Embryonic facial prominence (tissue), 1 donor: Measurements from ENCODE around the gene SSR2.
A peak's percentile ranks its signal among the peaks of the same experiment; 100 is the strongest.
"Not testable (repeated sequence)": the region's sequence is repeated elsewhere in the genome, so short reads cannot be mapped to it uniquely, and the experiment has no call there.

Experiments
- DNase-seq: peaks from one replicate; pipeline ENCODE4 v3.0.0-alpha.2; 2016; ENCODE audit errors: extremely low spot score

SSR2 gene

DNA sequence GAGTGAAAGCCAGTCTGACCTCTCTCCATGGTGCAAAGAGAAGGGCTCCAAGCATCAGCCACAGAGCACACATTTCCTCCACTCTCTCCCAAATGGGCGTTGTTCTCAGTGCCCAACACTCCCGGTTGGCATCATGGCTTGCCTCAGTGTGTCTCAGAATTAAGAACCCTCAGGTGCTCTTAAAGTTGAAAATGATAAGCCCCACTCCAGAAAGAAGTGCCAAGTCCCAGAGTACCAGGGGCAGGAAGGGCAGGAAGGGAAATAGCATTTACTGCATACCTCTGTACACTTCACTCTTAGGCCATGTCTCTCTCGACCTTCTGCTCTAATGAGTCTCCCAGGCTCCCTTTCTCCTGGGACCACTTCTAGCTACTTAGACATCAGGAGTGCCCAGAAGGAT is 27.2 kb downstream of the SSR2 start:
- no peak for DNase-seq

DNA sequence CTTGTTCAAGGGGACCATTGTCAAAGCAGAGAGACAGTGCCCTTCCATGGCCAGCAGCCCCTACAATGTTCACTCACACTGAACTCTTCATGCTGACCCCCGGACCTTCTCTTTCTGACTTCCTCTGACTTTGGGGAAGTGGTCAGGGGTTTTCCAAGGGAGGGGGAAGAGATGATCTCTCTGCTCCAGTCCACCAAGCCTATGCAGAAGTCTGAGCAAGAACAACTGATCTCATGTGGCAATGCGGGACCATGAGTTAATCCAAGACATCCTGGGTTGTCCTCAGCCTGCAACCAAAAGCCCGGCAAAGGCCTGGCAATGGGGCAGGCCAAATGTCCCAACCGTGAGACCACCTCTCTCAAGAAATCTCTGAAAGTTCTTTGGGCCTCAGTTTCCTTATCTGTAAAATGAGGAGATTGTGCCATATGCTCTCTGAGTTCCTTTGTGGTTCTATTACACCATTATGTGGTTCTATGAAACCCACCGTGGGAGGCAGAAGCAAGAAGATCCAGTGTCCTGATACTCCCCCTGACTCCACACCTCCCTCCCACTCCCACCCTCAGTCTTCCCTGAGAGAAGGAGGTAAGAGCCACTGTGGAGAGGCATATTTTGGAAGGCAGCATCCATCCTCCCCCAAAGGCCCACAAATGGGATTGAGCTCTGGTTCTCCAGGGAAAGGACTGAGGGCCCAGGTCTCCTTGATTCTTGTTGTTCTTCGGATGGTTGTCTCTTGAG is 30.6 kb downstream of the SSR2 start:
- DNase-seq, result no peak

- DNase-seq, result no peak
Observed at GRCh38 chr1:155989242-155990004, 31.3 kb downstream of the SSR2 start.

DNA sequence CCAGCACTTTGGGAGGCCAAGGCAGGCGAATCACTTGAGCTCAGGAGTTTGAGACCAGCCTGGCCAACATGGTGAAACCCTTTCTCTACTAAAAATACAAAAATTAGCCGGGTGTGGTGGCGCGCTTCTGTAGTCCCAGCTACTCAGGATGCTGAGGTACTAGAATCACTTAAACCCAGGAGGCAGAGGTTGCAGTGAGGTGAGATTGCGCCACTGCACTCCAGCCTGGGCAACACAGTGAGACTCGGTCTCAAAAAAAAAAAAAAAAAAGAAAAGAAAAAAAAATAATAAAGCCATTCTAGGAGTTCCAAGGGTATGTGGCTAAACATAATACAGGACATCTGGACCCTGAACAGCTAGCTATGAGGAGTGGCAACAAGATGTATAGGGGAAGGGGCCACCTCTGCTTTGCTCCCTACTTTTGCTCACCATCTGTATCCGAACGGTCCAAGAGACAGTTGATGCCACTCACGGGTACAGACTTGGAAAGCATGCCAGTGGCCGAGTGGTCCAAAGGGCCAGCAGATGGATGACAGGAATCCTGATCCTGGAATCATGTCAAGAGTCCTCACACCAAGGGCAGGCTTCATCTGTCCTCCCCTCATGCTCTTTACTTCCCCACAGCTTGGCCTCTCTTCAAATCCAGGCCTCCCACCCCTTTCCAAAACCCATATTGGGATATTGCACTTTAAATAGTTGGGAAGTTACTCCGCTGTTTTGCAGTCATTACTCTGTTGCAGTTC is 35.7 kb downstream of the SSR2 start:
- not testable (repeated sequence) for DNase-seq

DNA sequence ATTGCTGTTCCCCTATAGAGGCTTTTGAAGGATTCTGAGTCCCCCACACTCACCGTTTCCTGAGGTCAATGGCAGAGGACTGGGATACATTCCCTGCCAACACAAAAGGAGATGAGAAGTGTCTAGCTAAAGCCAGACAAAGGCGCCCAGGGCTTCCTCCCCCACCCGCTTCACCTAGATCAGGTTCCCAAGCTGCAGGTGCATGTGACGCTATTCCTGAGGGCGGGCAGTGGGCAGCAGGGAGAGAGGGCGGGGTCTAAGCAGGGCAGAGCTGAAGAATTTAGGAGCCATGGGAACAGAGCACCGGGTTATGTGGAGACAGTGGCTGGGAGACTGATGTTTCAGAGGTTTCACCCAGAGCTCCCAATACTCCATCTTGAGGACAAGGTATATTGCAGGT is 36.4 kb downstream of the SSR2 start:
- no peak for DNase-seq

- DNase-seq, result no peak
Observed at GRCh38 chr1:155983191-155984024, 37.3 kb downstream of the SSR2 start.

DNA sequence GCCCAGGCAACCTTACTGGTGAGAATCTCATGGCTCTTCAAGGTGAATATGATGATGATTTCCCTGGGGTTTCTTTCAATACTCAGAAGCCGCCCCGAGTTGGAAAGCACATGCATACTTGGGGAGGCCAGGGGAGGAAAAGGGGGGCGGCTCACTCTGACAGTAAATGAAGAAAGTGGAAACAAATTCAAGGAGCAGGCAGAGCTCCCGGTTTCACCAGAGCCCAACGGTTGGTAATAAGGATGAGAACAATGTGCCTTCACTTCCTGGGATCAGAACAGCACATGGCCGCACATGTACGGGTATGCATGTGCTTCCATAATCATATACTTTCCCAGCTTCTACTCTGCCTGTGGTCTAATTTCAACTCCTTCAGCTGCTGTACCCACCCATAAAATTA is 38.6 kb downstream of the SSR2 start:
- no peak for DNase-seq

- DNase-seq, result no peak
Observed at GRCh38 chr1:155981266-155982088, 39.3 kb downstream of the SSR2 start.

DNA sequence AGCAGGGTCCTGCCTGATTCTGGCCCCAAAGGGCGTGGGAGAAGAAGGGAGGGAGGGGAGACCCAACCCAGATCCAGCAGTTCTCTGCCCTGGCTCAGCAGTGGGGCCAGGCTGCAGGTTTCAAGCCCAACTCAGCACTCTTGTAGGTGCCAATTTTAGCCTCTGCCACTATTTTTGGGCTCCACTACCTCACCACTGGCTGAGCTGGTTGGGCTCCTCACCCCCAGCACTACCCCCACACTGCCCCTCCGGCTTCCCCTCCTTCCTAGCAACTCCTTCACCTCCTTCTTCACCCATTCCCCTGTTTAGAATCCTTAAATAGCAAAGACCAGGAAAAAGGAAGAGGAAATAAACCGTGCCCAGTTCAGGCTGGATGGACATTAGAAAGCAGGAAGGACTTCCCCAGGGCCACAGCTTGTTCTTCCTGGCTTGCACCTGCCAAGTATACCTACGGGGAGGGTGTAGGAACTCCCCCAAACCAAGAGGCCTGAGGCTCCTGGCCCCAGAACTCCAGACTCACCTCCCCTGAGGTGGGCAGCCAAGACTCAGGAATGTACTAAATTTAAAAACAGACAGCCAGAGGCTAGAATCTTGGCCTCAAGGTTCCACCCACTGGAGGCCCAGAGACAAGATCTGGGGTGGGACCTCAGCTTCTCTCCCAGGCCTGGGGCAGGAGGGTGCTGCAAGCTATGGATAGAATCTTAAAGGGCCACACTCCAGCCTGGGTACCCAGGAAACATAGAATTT is 41.0 kb downstream of the SSR2 start:
- DNase-seq, result no peak

- no peak for DNase-seq
Observed at GRCh38 chr1:155978973-155979429, 41.8 kb downstream of the SSR2 start.

DNA sequence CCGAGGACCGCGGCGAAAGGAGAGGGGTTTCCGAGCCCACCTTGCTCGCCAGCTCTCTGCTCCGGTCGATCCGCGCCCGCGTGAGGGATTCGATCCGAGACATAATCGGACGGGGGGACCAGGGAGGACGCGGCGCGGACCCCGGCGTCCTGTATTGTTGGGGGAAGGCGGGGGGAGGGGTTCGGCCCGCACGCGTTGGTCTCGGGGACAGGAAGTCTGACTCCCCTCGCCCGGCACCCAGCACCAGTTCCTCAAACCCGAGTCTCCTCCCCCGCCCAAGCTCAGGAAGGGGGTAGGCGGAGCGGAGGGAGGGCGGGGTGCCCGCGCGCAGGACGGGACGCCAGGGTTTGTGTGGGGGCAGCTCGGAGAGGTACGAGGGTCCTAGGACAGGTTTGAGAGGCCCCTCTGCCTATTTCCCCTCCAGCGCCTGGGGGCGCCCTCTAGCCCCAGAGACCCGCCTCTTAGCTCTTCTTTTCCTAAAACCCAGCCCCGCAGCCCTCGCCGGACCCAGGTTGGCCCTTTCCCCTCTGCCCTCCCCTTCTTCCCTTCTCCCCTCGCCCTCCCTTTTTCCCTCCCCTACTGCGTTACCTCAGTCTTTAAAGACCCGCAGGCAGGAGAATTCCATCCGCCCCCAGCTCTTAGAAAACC is 42.3 kb downstream of the SSR2 start, which contains the start of gene ARHGEF2:
TSS of gene ARHGEF2 (minus strand) at position 223 of the 648 bp plus-strand sequence. CDS start at position 103, 120 bp downstream.
- DNase-seq, result no peak

GRCh38 chr1:155977690-155978324 is 42.9 kb downstream of the SSR2 start:
- DNase-seq, result no peak

DNA sequence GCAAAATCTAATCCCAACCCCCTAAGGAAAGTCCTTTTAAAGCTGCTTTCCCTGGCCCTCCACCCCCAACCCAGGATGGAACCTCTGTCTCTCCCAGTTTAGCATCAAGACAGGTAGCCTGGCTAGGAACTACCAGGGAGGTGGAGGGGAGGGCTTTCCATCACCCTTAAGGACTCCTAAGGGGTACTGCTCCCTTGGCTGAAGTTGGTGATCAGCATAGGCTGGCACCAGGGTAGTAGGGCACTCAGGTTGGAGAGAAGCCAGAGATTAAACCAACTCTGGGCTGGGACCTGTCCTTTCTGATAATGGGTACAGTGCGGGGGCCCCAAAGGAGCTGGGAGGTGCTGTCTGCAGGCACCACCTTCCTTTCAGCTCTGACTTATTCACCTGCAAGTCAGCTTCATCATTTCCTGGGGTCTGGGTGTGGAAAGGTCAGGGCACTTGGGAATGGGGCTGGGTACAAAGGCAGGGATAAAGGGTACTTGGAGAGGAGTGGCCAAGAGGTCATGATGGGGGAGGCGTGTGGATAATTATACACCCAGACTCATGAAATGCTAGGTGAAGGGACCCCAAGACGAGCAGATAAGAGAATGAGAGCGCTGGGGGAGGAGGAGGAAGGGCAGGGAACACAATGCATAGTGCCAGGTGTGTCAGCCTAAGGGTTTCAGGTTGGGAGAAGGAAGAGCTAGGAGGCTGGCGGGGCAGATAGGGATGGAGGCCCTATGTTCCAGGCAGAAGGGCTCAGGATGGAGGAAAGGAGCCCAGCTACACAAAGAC is 43.6 kb downstream of the SSR2 start:
- no peak for DNase-seq

DNA sequence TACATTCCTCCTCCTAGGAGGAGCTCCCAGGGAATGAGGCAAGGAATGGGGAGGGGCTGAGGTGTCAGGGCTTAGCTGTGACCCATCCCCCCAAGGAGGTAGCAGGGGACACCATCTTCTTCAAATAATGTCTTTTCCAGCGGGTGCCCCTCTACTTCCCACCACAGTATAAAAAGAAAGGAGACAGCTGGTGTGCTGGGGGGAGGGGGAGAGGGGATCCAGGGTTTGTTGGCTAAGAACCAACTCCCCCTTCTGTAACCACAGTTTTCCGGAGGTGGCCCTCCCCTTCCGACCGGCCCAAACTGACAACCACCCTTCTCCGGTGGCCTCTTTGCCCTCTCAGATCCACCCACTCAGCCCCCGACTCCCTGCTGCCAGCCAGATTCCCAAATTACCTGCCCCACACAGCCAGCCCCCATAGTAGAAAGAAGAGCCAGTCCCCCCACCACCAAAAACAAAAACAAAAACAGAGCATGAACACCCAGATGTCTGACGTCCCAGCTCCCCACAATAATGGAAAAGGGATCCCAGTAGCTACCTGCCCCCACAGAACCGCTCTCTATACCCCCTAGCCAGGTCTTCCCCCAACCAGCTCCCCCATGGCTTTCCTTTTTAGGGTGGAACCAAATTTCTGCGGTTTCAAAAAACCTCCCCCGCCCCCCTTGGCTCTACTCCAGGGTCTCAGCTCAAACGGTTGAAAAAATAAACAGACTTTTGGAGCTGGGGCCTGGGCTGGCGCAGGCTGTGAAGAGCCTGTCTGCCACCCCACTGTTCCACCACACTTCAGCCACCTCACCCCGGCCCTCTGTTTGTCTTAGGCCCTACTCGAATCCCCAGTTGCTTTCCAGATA is 44.5 kb downstream of the SSR2 start:
- peak; percentile 70 for DNase-seq

- no peak for DNase-seq
Observed at GRCh38 chr1:155975375-155976061, 45.2 kb downstream of the SSR2 start.
